ENCODE measurements around the gene DNAJC9.

Gene DNAJC9

DNA sequence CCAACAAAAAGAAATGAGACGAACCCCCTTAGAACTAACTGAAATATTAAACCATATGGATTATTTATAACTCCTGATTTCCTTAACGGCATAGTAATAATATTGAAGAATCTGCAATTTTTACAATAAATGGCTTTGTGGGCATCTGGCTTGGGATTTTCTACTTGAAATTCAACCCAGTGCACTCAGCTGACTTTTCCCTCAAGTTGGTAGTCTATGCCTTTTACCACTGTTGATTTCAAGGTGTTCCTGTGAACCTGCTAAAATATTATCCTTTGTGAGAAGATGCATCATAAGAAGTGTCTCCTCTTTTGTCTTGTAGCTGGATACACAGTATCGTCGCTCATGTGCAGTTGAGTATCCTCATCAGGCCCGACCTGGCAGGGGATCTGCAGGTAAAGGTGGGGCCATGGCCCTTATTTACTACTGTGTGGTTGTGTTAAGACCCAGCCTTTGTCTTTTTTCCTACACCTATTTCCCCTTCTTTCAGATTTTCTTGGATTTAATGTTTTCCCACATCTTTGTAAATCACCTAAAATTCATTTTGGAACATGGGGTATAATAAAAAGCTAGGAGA, 8.0 kb downstream of the DNAJC9 start:
- no peak for DNase-seq

- no peak for DNase-seq
Measured at GRCh38 chr10:73234695-73235094, 12.4 kb downstream of the DNAJC9 start.

DNA sequence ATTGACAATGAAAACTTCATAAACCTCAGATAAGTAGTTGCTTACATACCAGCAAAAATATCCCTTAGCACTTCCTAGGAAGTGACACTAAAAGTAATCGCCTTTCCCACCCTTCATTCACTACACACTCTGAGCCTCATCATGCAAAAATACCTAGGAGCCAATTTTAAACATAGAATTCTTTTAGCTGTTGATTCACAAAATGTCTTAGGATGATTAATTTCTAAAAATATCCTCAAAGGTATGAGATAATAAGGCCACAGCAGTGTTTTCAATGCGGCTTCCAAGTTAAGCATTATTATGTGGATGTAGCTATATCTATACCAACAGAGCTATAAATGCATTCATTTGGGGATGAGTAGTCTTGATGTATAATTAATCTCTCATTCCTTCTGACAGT, 13.2 kb downstream of the DNAJC9 start:
- no peak for DNase-seq

- no peak for DNase-seq
Measured at GRCh38 chr10:73232887-73233286, 14.2 kb downstream of the DNAJC9 start.

DNA sequence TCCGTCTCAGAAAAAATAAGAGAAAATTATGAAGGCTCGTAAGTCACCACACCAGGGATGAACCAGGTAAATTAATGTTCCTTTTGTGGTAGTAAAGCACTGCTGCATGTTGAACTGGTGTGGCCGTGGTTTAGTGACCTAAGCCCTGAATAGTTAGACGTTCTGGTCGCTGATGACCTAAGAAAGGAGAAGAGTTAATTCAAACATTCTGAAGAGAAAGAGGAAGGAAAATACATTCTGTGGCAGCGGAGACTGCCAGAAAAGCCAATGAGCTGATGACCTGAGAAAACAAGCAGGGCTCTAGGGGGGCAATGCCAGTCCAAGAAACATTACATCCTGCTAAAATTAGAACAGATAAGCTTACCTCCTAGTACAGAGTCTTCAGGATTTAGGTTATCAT, 17.5 kb downstream of the DNAJC9 start:
- no peak for DNase-seq

GRCh38 chr10:73228247-73228646, 18.8 kb downstream of the DNAJC9 start:
- DNase-seq: no peak

DNA sequence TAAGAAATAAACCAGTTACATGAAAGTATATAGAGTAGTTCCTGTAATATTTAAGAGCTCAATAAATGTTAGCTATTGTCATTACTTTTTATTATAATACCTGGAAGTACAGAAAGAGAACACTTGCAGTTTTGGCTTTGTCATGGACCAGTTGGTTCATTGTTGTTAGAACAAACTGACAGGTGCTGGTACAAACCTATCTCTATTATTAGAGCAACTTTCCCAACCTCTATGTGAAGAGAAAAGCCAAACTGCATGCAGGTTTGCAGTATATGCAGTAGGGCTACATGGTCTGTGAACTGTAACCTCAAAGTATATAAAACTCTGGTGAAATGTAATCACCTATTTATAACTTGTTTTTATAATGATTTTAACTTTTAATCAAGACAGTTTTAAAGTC, 20.4 kb downstream of the DNAJC9 start:
- DNase-seq: no peak

- DNase-seq: no peak
Measured at GRCh38 chr10:73225518-73225917, 21.5 kb downstream of the DNAJC9 start.

DNA sequence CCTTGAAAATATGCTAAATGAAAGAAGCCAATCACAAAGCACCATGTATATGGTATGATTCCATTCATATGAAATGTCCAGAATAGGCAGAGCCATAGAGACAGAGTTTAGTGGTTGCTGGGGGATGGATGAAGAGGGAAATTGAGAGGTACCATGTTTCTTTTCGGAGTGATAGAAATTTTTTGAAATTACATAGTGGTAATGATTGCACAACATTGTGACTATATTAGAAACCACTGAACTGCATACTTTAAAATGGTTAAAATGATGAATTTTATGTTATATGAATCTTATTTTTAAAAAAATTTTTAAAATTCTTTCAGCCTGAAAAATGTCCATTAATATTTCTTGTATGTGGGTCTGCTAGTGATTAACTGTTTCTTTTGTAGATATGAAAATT, 26.1 kb downstream of the DNAJC9 start:
- no peak for DNase-seq

DNA sequence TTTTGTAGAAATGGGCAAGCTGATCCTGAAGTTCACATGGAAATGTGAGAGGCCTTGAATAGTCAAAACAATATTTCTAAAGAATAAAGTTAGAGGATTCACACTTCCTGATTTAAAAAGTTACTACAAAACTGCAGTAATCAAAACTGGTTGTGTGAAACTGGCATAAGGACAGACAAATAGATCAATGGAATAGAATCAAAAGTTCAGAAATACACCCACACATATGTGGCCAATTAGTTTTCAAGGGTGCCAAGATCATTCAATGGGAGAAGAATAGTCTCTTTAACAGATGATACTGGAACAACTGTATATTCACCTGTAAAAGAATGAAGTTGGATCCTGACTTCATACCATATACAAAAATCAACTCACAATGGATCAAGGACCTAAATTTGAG, 27.7 kb downstream of the DNAJC9 start:
- no peak for DNase-seq

GRCh38 chr10:73218431-73219191, 28.4 kb downstream of the DNAJC9 start:
- no peak for DNase-seq

DNA sequence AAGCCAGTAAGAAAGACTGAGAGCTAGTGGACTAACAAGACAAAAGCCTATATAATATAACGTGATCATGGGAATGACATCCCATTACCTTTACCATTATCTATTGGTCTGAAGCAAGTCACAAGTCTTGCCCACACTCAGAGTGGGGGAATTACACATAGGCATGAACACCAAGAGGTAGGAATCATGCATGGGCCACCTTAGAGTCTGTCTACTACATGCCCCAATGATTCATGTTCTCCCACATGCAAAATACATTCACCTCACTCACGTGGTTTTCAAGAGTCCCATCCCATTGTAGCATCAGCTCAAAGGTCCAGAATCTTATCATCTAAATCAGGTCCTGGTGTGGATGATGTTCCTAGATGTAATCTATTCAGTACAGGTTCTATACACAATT, 29.4 kb downstream of the DNAJC9 start:
- no peak for DNase-seq

- no peak for DNase-seq
Measured at GRCh38 chr10:73215749-73216148, 31.3 kb downstream of the DNAJC9 start.

GRCh38 chr10:73211106-73211811, 35.8 kb downstream of the DNAJC9 start:
- DNase-seq: no peak

DNA sequence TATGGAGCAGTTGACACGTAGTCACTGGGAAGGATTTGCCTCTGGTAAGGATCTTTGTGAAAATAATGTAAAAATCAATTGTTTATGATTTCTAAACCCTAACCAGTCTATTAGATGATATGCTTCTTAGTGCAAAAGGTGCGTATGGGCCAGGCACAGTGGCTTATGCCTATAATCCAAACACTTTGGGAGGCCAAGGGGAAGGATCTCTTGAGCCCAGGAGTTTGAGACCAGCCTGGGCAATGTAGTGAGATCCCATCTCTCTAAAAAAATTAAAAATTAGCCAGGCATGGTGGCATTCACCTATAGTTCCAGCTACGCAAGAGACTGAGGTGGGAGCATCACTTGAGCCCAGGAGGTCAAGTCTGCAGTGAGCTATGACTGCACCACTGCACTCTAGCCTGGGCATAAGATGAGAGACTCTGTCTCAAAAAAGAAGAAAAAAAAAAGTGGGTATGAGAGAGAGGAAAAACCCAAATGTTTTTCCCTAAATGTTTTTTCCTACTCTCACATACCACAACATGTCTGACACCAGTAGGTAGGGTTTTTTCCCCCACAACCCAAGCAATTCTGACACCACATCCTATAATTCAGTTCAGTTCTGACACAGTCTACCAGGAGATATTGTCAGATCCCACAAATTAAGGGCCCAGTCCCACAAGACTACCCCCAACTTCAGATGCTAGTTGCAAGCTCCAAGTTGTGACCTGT, 36.5 kb downstream of the DNAJC9 start:
- no peak for DNase-seq

GRCh38 chr10:73209705-73210104, 37.4 kb downstream of the DNAJC9 start:
- no peak for DNase-seq

GRCh38 chr10:73207883-73208282, 39.2 kb downstream of the DNAJC9 start:
- no peak for DNase-seq

DNA sequence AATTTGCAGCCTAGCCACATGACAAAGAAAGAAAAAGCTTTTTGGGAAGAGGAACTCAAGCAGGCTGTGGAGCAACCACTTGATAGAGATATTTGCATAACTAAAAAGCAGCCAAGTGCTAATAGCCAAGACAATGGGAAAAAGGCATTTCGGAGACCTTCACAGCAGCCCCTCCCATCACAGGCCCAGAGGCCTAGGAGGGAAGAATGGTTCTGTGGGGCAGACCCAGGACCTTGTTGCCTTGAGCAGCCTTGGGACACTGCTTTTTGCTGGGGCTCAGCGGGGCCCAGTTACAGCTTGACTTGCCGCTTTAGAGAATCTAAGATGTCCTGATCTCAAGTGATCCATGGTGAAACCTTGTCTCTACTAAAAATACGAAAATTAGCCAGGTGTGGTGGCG, 40.7 kb downstream of the DNAJC9 start:
- no peak for DNase-seq

DNA sequence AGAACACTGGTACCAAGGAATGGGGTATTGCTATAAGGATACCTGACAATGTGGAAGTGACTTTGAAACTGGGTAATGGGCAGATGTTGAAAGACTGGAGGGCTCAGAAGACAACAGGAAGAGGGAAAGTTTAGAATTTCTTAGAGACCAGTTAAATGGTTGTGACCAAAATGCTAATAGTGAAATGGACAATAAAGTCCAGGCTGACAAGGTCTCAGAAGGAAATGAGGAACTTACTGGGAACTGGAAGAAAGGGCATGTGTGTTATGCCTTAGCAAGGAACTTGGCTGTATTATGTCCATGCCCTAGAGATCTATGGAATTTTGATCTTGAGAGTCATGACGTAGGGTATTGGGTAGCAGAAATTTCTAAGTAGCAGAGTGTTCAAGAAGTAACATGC, 41.2 kb downstream of the DNAJC9 start:
- no peak for DNase-seq

DNA sequence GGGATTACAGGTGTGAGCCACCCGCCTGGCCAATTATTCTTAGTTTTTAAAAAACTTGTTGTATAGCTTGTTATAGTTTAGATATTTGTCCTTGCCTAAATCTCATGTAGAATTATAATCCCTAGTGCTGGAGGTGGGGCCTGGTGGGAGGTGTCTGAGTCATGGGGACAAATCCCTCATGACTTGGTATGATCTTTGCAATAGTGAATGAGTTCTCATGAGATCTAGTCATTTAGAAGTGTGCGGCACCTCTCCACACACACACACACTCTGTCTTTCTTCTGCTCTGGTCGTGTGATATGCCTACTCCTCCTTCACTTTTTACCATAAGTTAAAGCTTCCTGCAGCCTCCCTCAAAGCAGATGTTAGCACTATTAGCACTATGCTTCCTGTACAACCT, 42.0 kb downstream of the DNAJC9 start:
- DNase-seq: no peak
